Measurements from ENCODE around the gene TENT4B.
"Not testable (repeated sequence)": the region's sequence is repeated elsewhere in the genome, so short reads cannot be mapped to it uniquely, and the experiment has no call there.

TENT4B gene

DNA sequence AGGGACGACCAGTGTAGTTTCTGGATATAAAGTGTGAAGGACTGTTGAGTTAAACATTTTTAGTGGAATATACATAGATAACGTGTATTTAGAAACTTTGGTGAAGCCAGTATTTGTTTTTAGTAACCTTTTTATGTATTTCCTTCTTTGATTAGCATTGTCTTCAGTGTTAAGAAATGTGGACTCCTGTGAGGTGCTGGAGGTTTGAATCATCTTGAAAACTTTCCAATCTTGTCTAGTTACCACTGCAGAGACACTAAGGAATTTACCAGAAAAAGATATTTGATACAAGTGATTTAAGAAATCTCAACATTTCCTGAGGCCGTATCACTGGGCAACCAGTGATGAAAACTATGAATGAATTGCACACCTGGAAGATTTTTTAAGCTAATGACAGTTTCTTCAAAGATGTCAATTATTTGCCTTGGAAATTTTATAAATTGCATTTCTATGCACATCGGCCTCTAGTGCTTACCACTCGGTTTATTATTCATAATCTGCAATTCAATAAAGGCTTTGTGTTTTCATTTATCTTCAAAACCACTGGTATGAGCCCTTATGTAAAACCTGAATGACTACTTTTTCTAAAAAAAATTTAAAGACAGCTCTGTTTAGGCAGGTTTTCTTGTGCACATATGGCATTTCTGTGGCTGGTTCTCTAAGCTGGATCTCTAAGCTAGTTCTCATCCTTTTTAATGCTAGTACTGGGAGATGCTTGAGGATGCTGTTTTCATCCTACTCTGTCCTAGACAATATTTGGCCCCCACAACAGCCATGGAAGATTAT, 81.9 kb downstream of the TENT4B start:
- no peak overlapping the region for H3K4me3 ChIP-seq (ENCODE audit: low read depth in 1 of 2, low read length in 1 of 2)
- H3K27me3 ChIP-seq = no peaks in the 10 kb centered on the region
- H3K27ac ChIP-seq = no peak overlapping the region
- H3K9me3 ChIP-seq = no peaks in the 10 kb centered on the region
- H3K36me3 ChIP-seq = no peaks in the 10 kb centered on the region
- no peak for TF ChIP-seq CTCF (IDR thresholded peaks at IDR 0.05)
- no peaks in the 10 kb centered on the region for H3K4me1 ChIP-seq (ENCODE audit: control insufficient read depth in 1 of 2, insufficient read depth in 1 of 2, low read depth in 1 of 2, low read length in 1 of 2)

- Histone ChIP-seq H3K27ac (no peak overlapping the region), H3K36me3 (no peaks in the 10 kb centered on the region), H3K9me3 (no peaks in the 10 kb centered on the region), H3K4me3 (ENCODE audit: low read depth in 1 of 2, low read length in 1 of 2) (no peak overlapping the region), H3K4me1 (ENCODE audit: control insufficient read depth in 1 of 2, insufficient read depth in 1 of 2, low read depth in 1 of 2, low read length in 1 of 2) (no peaks in the 10 kb centered on the region), H3K27me3 (no peaks in the 10 kb centered on the region)
- no peak for TF ChIP-seq CTCF (IDR thresholded peaks at IDR 0.05)
These were observed 82.5 kb downstream of the TENT4B start for GRCh38 chr16:50235581-50235980.

- H3K27me3 ChIP-seq = peaks cover 7% of the 10 kb centered on the region
- no peaks in the 10 kb centered on the region for H3K4me1 ChIP-seq (ENCODE audit: control insufficient read depth in 1 of 2, insufficient read depth in 1 of 2, low read depth in 1 of 2, low read length in 1 of 2)
- no peaks in the 10 kb centered on the region for H3K9me3 ChIP-seq
- no peak overlapping the region for H3K4me3 ChIP-seq (ENCODE audit: low read depth in 1 of 2, low read length in 1 of 2)
- H3K36me3 ChIP-seq = no peaks in the 10 kb centered on the region
- no peak overlapping the region for H3K27ac ChIP-seq
- no peak for TF ChIP-seq CTCF (IDR thresholded peaks at IDR 0.05)
These were observed 85.2 kb downstream of the TENT4B start for GRCh38 chr16:50238314-50238713.

DNA sequence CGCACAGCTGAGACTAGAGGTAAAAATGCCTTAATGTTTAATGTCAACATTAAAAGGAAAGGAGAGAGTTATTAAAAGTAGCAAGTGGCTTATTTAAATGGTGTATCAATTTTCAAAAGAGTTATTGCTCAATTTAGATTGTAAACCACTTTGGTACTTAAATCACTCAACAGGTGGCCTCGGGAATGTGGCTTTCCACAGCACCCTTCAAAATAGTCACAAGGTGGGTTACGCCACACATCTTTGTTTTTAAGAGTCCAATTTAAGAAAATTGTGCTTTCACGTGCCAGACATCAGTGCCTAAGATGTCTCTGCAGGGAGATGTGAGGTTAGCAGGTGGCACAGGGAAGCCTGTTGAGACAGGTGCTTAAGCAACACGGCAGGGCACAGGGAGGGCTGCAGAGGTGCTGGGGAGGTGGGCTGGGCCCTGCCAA, 85.8 kb downstream of the TENT4B start:
- no peak for TF ChIP-seq CTCF (IDR thresholded peaks at IDR 0.05)
- H3K4me1 ChIP-seq (ENCODE audit: control insufficient read depth in 1 of 2, insufficient read depth in 1 of 2, low read depth in 1 of 2, low read length in 1 of 2) = no peaks in the 10 kb centered on the region
- H3K9me3 ChIP-seq = no peaks in the 10 kb centered on the region
- H3K27me3 ChIP-seq = peaks cover 9% of the 10 kb centered on the region
- no peak overlapping the region for H3K4me3 ChIP-seq (ENCODE audit: low read depth in 1 of 2, low read length in 1 of 2)
- no peaks in the 10 kb centered on the region for H3K36me3 ChIP-seq
- no peak overlapping the region for H3K27ac ChIP-seq

DNA sequence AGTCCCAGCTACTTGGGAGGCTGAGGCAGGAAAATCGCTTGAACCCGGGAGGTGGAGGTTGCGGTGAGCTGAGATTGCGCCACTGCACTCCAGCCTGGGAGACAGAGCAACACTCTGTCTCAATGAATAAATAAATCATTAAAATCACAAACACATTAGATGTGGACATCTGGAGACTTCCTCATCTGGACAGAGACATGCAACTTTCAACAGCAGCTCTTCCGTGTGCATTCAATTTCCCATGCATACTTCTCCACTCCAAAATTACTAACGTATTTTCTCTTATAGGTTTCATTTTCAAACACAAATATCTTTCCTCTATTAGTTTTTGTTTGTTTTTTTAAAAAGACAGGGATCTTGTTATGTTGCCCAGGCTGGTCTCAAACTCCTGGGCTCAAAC, 89.9 kb downstream of the TENT4B start:
- H3K36me3 ChIP-seq; H3K27ac ChIP-seq; H3K9me3 ChIP-seq; H3K4me3 ChIP-seq (ENCODE audit: low read depth in 1 of 2, low read length in 1 of 2): not testable (repeated sequence)
- Histone ChIP-seq H3K4me1 (ENCODE audit: control insufficient read depth in 1 of 2, insufficient read depth in 1 of 2, low read depth in 1 of 2, low read length in 1 of 2) (peaks cover 12 to 14% of the 10 kb centered on the region in 2 experiments), H3K27me3 (peaks cover 38% of the 10 kb centered on the region)

DNA sequence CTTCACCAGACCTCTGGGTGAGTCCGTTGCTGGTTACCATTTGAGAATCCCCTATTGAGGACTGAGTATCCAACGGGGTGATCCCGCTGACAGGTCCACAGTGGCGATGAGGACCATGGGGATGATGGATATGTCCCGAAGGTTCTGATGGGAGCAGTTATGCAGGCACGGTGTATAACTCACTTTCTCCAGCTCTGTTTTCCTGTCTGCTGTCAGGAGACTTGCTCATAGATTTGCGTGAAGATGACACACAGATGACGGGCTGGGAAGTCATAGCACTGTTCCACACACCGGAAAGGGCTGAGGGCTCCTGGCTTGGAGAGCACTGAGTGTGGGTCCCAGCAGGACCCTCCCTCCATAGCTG, 91.0 kb downstream of the TENT4B start:
- Histone ChIP-seq H3K27ac (no peak overlapping the region), H3K36me3 (no peaks in the 10 kb centered on the region), H3K4me1 (ENCODE audit: control insufficient read depth in 1 of 2, insufficient read depth in 1 of 2, low read depth in 1 of 2, low read length in 1 of 2) (peaks cover 12 to 14% of the 10 kb centered on the region in 2 experiments), H3K27me3 (peaks cover 38% of the 10 kb centered on the region), H3K4me3 (ENCODE audit: low read depth in 1 of 2, low read length in 1 of 2) (no peak overlapping the region), H3K9me3 (no peaks in the 10 kb centered on the region)
- TF ChIP-seq CTCF (IDR thresholded peaks at IDR 0.05) = no peak

Data from neutrophil (primary cell).